ENCODE results near the gene PRKAR2A. TPM values are rescaled to one million over a fixed set of nuclear protein-coding genes. Genes with fewer than 3 reads are reported as not detected.

PRKAR2A gene
- polyA plus RNA-seq, 1 experiment: 20.7 TPM

DNA sequence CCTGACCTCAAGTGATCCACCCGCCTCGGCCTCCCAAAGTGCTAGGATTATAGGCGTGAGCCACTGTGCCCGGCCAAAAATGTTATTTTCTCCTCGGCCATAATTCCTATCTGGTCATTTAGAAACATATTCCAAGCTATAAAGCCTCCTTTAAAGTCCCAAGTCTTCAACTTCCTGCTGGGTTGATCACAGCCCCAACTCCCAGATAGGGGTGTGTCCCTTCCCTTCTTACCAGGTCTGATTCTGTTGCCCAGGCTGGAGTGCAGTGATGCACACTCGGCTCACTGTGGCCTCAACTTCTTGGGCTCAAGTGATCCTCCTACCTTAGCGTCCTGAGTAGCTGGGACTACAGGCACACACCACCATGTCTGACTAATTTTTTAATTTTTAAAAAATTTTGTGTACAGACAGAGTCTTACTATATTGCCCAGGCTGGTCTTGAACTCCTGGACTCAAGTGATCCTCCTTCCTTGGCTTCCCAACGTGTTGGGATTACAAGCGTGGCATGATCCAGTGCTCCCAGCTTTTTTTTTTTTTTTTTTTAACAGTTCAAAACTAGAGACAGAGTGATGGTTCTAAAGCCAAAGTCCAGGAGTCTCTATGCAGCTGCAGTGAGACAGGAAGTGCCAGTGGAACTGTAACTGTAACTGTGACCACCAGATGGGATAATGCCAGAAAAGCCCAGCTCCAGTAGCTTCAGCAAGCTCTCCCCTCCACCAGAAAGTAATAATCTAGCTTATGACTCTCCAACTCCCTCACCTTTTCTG, 8.2 kb upstream of the PRKAR2A start:
- TF ChIP-seq, protein P1, sequence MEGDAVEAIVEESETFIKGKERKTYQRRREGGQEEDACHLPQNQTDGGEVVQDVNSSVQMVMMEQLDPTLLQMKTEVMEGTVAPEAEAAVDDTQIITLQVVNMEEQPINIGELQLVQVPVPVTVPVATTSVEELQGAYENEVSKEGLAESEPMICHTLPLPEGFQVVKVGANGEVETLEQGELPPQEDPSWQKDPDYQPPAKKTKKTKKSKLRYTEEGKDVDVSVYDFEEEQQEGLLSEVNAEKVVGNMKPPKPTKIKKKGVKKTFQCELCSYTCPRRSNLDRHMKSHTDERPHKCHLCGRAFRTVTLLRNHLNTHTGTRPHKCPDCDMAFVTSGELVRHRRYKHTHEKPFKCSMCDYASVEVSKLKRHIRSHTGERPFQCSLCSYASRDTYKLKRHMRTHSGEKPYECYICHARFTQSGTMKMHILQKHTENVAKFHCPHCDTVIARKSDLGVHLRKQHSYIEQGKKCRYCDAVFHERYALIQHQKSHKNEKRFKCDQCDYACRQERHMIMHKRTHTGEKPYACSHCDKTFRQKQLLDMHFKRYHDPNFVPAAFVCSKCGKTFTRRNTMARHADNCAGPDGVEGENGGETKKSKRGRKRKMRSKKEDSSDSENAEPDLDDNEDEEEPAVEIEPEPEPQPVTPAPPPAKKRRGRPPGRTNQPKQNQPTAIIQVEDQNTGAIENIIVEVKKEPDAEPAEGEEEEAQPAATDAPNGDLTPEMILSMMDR (IDR thresholded peaks at IDR 0.05; ENCODE audit: low read depth, low read length): no peak
- no peaks in the 10 kb centered on the region for H3K9me3 ChIP-seq (ENCODE audit: control insufficient read depth, insufficient read depth, low read length)
- no peak for DNase-seq (ENCODE audit: low read depth, low spot score)
- H3K27ac ChIP-seq (ENCODE audit: low read depth, low read length): peak overlapping the region; percentile 11
- ChIA-PET CTCF (interaction anchor here (0.6 kb wide), 2 partner anchors 17 to 22 kb away, joined by 4 to 5 read pairs; no protein-coding TSS in a partner anchor), POLR2A (no interaction called here)
- no peaks in the 10 kb centered on the region for H3K27me3 ChIP-seq (ENCODE audit: control insufficient read depth, insufficient read depth, low read length)
- H3K4me3 ChIP-seq (ENCODE audit: low read depth, low read length): no peak overlapping the region

DNA sequence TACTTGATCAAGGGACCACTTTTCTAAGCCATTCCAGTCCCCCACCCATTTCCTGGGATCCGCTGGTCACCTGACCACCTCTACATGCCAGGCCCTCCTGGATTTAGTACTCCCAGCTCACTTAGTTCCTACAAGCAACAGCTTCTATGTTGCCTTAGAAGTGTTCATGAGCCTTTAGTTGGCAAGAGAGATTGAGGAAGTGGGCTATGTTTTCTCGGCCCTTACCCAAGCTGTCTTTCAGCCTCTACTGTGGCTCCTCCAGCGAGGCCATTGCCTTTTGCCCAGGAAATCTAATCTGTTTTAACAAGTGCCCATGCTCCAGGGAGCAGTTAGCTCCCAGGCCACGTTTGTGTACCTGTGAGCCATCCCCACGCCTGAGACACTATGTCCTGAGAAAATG, 4.5 kb upstream of the PRKAR2A start:
- ChIA-PET POLR2A (no interaction called here), CTCF (no interaction called here)
- no peak overlapping the region for H3K27ac ChIP-seq (ENCODE audit: low read depth, low read length)
- no peaks in the 10 kb centered on the region for H3K9me3 ChIP-seq (ENCODE audit: control insufficient read depth, insufficient read depth, low read length)
- no peak overlapping the region for H3K4me3 ChIP-seq (ENCODE audit: low read depth, low read length)
- H3K27me3 ChIP-seq (ENCODE audit: control insufficient read depth, insufficient read depth, low read length): no peaks in the 10 kb centered on the region
- no peak for DNase-seq (ENCODE audit: low read depth, low spot score)
- TF ChIP-seq, protein P1 (IDR thresholded peaks at IDR 0.05; ENCODE audit: low read depth, low read length): no peak

DNA sequence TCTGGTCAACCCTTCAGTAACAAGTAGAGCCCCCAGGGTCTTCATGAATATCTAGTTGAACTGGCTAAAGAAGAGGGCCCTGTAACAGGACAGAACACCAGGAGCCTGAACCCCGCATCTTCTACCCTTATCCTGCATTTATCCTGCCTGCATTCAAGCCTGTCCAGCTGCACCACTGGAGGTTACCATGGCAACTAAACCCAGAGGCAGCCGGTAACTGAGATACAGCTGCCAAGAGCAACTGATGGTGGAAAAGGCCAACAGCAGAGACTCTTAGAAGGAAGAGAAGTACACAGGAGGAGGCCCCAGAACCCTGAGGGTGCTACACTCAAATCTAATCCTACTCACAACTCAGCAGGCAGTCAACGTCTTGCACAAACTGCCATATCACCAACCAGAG, 3.7 kb upstream of the PRKAR2A start:
- H3K4me3 ChIP-seq (ENCODE audit: low read depth, low read length): no peak overlapping the region
- no peaks in the 10 kb centered on the region for H3K27me3 ChIP-seq (ENCODE audit: control insufficient read depth, insufficient read depth, low read length)
- H3K9me3 ChIP-seq (ENCODE audit: control insufficient read depth, insufficient read depth, low read length): no peaks in the 10 kb centered on the region
- no peak overlapping the region for H3K27ac ChIP-seq (ENCODE audit: low read depth, low read length)
- TF ChIP-seq, protein P1 (IDR thresholded peaks at IDR 0.05; ENCODE audit: low read depth, low read length): no peak
- CTCF ChIA-PET: no interaction called here
- POLR2A ChIA-PET: no interaction called here
- DNase-seq (ENCODE audit: low read depth, low spot score): peak; percentile 36

DNA sequence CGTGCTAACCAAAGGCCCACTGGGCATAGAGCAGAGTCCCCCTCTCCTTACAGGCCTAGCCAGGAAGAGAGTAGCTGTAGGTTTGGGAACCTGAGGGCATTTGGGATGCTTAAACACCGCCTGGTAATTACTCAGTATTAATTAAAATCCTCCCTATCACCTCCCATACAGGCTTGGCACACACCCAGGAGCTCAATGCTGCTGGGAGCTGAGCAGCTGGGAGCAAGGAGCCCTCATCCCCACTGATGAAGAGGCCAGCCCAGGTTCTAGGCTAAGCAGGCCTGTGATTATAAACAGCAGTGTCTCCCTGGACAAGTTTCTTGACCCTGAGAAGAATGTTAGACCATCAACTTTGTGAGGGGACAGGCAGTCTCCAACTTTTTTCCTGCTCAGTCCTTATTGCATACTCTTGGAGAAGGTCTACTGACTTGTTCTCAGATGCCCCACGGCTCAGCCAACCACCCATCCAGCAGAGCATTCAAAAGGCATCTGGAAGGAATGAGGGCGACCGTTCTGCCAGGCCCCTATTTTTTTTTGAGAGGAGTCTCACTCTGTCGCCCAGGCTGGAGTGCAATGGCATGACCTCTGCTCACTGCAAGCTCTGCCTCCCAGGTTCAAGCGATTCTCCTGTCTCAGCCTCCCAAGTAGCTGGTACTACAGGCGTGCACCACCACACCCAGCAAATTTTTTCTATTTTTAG, 1.3 kb upstream of the PRKAR2A start:
- no peak for DNase-seq (ENCODE audit: low read depth, low spot score)
- H3K27me3 ChIP-seq (ENCODE audit: control insufficient read depth, insufficient read depth, low read length): no peaks in the 10 kb centered on the region
- POLR2A ChIA-PET: no interaction called here
- TF ChIP-seq, protein P1 (IDR thresholded peaks at IDR 0.05; ENCODE audit: low read depth, low read length): no peak
- H3K27ac ChIP-seq (ENCODE audit: low read depth, low read length): peak overlapping the region; percentile 1
- CTCF ChIA-PET: no interaction called here
- no peak overlapping the region for H3K4me3 ChIP-seq (ENCODE audit: low read depth, low read length)
- H3K9me3 ChIP-seq (ENCODE audit: control insufficient read depth, insufficient read depth, low read length): no peaks in the 10 kb centered on the region

DNA sequence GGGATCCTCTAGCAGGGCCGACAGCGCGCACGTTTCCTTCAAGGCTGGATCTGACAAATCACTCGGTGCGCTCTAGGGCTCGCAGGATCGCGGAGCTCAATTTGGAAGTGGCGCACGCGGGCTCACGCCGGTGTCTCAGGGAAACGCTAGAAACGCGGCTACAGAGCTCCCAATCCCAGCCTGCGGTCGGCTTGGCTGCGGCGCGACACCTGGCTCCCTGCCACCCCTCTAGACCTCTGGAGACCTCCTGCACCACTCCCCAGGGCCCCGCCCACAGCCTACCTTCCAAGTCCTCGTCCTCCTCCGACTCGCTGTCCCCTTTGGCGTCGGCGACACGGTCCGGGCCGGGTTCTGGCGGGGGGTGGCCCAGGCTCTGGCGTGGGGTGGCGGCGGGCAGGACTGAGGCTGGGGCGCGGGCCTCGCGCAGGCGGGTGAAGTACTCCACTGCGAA, 596 bp downstream of the PRKAR2A start:
- CTCF ChIA-PET: interaction anchor here (0.6 kb wide), 1 partner anchor 183 kb away, joined by 3 read pairs; no protein-coding TSS in a partner anchor

More for the DNA sequence above, 596 bp downstream of the PRKAR2A start:
- DNase-seq (ENCODE audit: low read depth, low spot score): no peak
- Histone ChIP-seq H3K27ac (ENCODE audit: low read depth, low read length) (peak overlapping the region; percentile 57), H3K9me3 (ENCODE audit: control insufficient read depth, insufficient read depth, low read length) (no peaks in the 10 kb centered on the region), H3K4me3 (ENCODE audit: low read depth, low read length) (peak overlapping the region; percentile 88), H3K27me3 (ENCODE audit: control insufficient read depth, insufficient read depth, low read length) (no peaks in the 10 kb centered on the region)
- TF ChIP-seq, protein P1 (IDR thresholded peaks at IDR 0.05; ENCODE audit: low read depth, low read length): no peak
- POLR2A ChIA-PET: interaction anchor here (0.6 to 1.0 kb wide), 3 partner anchors 11 to 109 kb away, joined by 3 to 6 read pairs (median 3); partner anchors contain the start of gene ARIH2
